GM12872 (cell line): ENCODE results near the gene ORMDL1.

Source experiments
- TF ChIP-seq, protein P1 (sequence below): IDR thresholded peaks from 3 replicates; pipeline ENCODE4 v1.5.1; 2011; ENCODE audit warnings: low read depth, mild to moderate bottlenecking, low read length, moderate library complexity; ENCODE audit not compliant: insufficient read depth

The ORMDL1 gene

DNA sequence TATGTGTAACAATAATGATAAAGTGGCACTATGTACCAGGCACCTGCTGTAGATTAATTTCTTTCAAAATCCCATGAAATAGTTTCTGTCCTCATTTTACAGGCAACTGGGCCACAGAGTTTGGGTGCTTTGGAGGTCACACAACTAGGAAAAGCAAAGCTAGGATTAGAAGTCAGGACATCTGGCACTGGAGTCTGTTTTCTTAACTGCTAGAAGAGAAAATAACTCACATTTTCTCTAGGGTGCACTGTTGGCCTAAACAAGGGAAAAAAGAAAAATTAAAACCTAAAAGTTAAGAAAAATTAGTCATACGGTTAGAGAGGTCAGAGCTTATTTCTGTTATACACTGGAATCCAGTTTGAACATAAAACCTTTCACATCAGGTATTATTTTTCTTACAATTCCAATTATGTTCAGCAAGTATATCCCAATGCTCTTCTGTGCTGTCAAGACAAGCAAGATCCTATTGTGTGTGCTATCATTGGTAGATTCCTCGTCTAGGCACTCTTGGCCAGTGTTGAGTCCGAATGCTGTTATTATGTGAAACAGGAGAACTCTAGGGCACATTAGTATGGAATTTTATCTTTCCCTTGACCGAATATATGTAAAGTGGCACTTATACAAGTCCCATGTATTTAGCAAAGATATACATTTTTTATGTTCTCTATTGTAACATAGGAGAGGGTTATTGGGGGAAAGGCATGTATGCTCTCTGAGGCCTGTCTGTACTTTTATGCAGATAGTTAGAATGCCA is 20.1 kb downstream of the ORMDL1 start:
- TF ChIP-seq, protein P1, sequence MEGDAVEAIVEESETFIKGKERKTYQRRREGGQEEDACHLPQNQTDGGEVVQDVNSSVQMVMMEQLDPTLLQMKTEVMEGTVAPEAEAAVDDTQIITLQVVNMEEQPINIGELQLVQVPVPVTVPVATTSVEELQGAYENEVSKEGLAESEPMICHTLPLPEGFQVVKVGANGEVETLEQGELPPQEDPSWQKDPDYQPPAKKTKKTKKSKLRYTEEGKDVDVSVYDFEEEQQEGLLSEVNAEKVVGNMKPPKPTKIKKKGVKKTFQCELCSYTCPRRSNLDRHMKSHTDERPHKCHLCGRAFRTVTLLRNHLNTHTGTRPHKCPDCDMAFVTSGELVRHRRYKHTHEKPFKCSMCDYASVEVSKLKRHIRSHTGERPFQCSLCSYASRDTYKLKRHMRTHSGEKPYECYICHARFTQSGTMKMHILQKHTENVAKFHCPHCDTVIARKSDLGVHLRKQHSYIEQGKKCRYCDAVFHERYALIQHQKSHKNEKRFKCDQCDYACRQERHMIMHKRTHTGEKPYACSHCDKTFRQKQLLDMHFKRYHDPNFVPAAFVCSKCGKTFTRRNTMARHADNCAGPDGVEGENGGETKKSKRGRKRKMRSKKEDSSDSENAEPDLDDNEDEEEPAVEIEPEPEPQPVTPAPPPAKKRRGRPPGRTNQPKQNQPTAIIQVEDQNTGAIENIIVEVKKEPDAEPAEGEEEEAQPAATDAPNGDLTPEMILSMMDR = no peak

DNA sequence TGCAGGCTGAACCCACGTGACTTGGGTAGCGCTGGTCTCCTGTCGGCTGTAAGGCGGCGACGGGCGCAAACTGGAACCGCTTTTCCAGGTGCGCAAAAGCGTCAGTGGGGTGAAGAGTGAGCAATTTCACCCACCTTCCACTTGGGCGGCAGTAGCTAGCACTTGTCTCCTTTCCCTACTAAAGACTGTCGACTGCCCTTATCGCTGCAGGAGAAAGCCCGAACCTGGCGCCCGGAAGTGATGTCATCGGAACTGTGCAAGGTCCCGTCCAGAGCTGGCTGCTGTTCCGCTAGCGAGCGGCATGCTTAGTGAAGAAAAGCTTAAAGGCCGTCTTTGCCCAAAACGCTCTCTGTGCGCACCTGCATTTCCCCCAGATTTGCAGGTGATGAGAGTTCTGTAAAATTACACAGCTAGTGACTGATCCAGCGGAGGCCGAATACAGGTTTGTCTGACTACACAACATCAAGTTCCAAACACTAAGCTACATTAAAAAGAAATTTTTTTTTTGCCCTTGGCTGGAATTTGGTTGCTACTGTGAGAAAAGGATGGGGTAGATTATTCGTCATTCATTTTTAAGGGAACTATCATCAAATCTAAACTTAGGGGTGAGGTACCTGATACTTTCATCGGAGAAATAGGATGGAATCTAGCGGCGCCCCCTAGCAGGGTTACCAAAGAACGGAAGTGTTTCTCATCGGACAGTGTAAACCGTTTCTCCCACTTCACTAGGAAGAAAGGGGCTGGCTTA is 21.4 kb downstream of the ORMDL1 start, which contains the start of gene OSGEPL1:
Gene OSGEPL1, minus strand, starts transcription at position 242 of the 748 bp plus-strand sequence. CDS start 1,152 bp downstream, outside the sequence.
- TF ChIP-seq, protein P1 = peak; percentile 59

DNA sequence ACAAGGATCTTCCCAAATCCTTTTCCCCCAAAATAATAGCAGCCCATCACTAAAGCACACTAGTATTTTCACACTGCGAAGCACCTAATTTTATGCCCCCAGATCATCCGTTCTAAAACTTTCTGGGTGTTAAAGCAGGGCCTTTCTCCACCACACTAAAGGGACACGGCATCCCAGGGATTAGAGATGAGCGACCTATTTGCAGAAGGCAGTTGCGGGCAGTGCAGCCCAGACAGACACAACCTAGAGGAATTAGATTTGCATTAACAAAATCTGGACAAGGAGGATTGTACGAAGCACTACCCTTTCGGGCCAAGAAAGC is 21.9 kb downstream of the ORMDL1 start:
- TF ChIP-seq, protein P1 = no peak

- TF ChIP-seq, protein P1 = no peak
These were observed 27.7 kb downstream of the ORMDL1 start for GRCh38 chr2:189756311-189756952.

GRCh38 chr2:189751080-189751658 is 33.0 kb downstream of the ORMDL1 start:
- TF ChIP-seq, protein P1 = peak; percentile 65

GRCh38 chr2:189729430-189729829 is 54.7 kb downstream of the ORMDL1 start:
- TF ChIP-seq, protein P1 = no peak

DNA sequence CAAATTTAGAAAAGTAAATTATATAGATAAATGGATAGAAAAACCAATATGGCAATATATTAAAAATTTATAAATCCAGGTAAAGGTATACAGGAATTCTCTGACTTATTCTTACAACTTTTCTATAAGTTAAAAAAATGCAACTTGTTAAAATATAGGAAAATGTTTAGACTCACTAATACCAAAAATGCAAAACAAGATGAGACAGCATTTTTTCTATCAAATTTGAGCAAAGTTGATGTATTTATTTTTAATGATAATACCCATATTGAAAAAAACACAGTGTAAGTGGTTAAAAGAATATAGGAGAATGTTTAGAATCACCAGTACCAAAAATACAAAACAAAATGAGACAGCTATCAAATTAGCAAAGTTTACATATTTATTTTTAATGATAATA is 57.3 kb downstream of the ORMDL1 start:
- TF ChIP-seq, protein P1 = no peak
